ENCODE results near the gene NRXN3. TPM values are rescaled to one million over a fixed set of nuclear protein-coding genes. Genes with fewer than 3 reads are reported as not detected.

NRXN3 gene
- total and polyA plus RNA-seq, 2 experiments from 2014 or later, result 0.08 to 0.11 TPM

- Histone ChIP-seq H3K4me2 (ENCODE audit: unreplicated experiment) (no peak overlapping the region), H3K27me3 (replicated peaks; ENCODE audit: insufficient read depth) (no peaks in the 10 kb centered on the region), H4K20me1 (ENCODE audit: insufficient read depth) (no peaks in the 10 kb centered on the region), H3K9me3 (ENCODE audit: low read depth) (no peaks in the 10 kb centered on the region), H3K9ac (no peak overlapping the region), H3K79me2 (ENCODE audit: insufficient read depth) (no peaks in the 10 kb centered on the region), H3K4me1 (ENCODE audit: insufficient read depth) (no peaks in the 10 kb centered on the region), H3K27ac (no peak overlapping the region), H3K36me3 (ENCODE audit: low read depth) (no peaks in the 10 kb centered on the region), H2AFZ (no peak overlapping the region), H3F3A (ENCODE audit: insufficient read depth) (no peaks in the 10 kb centered on the region), H3K9me2 (ENCODE audit: insufficient read depth) (no peaks in the 10 kb centered on the region), H3K4me3 (no peak overlapping the region)
- WGBS, 2 experiments (ENCODE audit: low coverage in 1 of 2, low lambda C conversion rate in 2 of 2, missing lambda C conversion rate in 2 of 2), result 4 to 7% methylated on average over 8 of the region's 8 CpGs
- in situ Hi-C loops (cut with MboI), result no loop called here
- DNase-seq, result no peak
- TF ChIP-seq EZH2 (IDR thresholded peaks at IDR 0.05; ENCODE audit: insufficient read depth, poor library complexity, severe bottlenecking) (no peak), EZH2phosphoT487 (IDR thresholded peaks at IDR 0.05; ENCODE audit: insufficient read depth, low read depth) (no peak)
These were observed 1059.3 kb downstream of the NRXN3 start for GRCh38 chr14:79229383-79229909.

- Histone ChIP-seq H3K36me3 (ENCODE audit: low read depth) (no peaks in the 10 kb centered on the region), H3K9ac (no peak overlapping the region), H3K9me2 (ENCODE audit: insufficient read depth) (no peaks in the 10 kb centered on the region), H4K20me1 (ENCODE audit: insufficient read depth) (no peaks in the 10 kb centered on the region), H2AFZ (no peak overlapping the region), H3K4me2 (ENCODE audit: unreplicated experiment) (no peak overlapping the region), H3F3A (ENCODE audit: insufficient read depth) (no peaks in the 10 kb centered on the region), H3K4me1 (ENCODE audit: insufficient read depth) (no peaks in the 10 kb centered on the region), H3K27ac (no peak overlapping the region), H3K79me2 (ENCODE audit: insufficient read depth) (no peaks in the 10 kb centered on the region), H3K9me3 (ENCODE audit: low read depth) (no peaks in the 10 kb centered on the region), H3K27me3 (replicated peaks; ENCODE audit: insufficient read depth) (no peaks in the 10 kb centered on the region; the same call in 1 of the 2 replicates), H3K4me3 (no peak overlapping the region)
- TF ChIP-seq EZH2 (IDR thresholded peaks at IDR 0.05; ENCODE audit: insufficient read depth, poor library complexity, severe bottlenecking) (no peak), EZH2phosphoT487 (IDR thresholded peaks at IDR 0.05; ENCODE audit: insufficient read depth, low read depth) (no peak)
- no peak for DNase-seq
- in situ Hi-C loops (cut with MboI), result no loop called here
These were observed 1072.5 kb downstream of the NRXN3 start for GRCh38 chr14:79242666-79243065.

- H3K27me3 ChIP-seq (replicated peaks; ENCODE audit: insufficient read depth), result no peaks in the 10 kb centered on the region; the same call in 1 of the 2 replicates
- no peaks in the 10 kb centered on the region for H4K20me1 ChIP-seq (ENCODE audit: insufficient read depth)
These were observed 1076.0 kb downstream of the NRXN3 start for GRCh38 chr14:79246173-79246572.

GRCh38 chr14:79248126-79248525 is 1078.0 kb downstream of the NRXN3 start:
- Histone ChIP-seq H3K9me3 (ENCODE audit: low read depth) (no peaks in the 10 kb centered on the region), H3K27ac (no peak overlapping the region), H4K20me1 (ENCODE audit: insufficient read depth) (no peaks in the 10 kb centered on the region), H3K4me2 (ENCODE audit: unreplicated experiment) (no peak overlapping the region), H3K27me3 (replicated peaks; ENCODE audit: insufficient read depth) (no peaks in the 10 kb centered on the region; the same call in 1 of the 2 replicates), H3K4me3 (no peak overlapping the region), H3K36me3 (ENCODE audit: low read depth) (no peaks in the 10 kb centered on the region), H3K9ac (no peak overlapping the region), H3F3A (ENCODE audit: insufficient read depth) (no peaks in the 10 kb centered on the region), H3K79me2 (ENCODE audit: insufficient read depth) (no peaks in the 10 kb centered on the region), H2AFZ (no peak overlapping the region), H3K9me2 (ENCODE audit: insufficient read depth) (no peaks in the 10 kb centered on the region), H3K4me1 (ENCODE audit: insufficient read depth) (no peaks in the 10 kb centered on the region)
- 6 to 12% methylated on average over 2 of the region's 2 CpGs for WGBS, 2 experiments (ENCODE audit: low coverage in 1 of 2, low lambda C conversion rate in 2 of 2, missing lambda C conversion rate in 2 of 2)
- no peak for DNase-seq
- in situ Hi-C loops (cut with MboI), result no loop called here
- no peak for TF ChIP-seq EZH2phosphoT487 (IDR thresholded peaks at IDR 0.05; ENCODE audit: insufficient read depth, low read depth)
- TF ChIP-seq EZH2 (IDR thresholded peaks at IDR 0.05; ENCODE audit: insufficient read depth, poor library complexity, severe bottlenecking), result no peak

More at GRCh38 chr14:79246173-79246572, 1076.0 kb downstream of the NRXN3 start:
- H3K4me3 ChIP-seq, result no peak overlapping the region
- no peak overlapping the region for H2AFZ ChIP-seq
- H3F3A ChIP-seq (ENCODE audit: insufficient read depth), result no peaks in the 10 kb centered on the region
- no peak for TF ChIP-seq EZH2phosphoT487 (IDR thresholded peaks at IDR 0.05; ENCODE audit: insufficient read depth, low read depth)
- 6 to 10% methylated on average over 3 of the region's 3 CpGs for WGBS, 2 experiments (ENCODE audit: low coverage in 1 of 2, low lambda C conversion rate in 2 of 2, missing lambda C conversion rate in 2 of 2)
- H3K9me3 ChIP-seq (ENCODE audit: low read depth), result no peaks in the 10 kb centered on the region
- in situ Hi-C loops (cut with MboI), result no loop called here
- DNase-seq, result no peak
- no peaks in the 10 kb centered on the region for H3K36me3 ChIP-seq (ENCODE audit: low read depth)
- no peak overlapping the region for H3K4me2 ChIP-seq (ENCODE audit: unreplicated experiment)
- no peaks in the 10 kb centered on the region for H3K9me2 ChIP-seq (ENCODE audit: insufficient read depth)
- H3K4me1 ChIP-seq (ENCODE audit: insufficient read depth), result no peaks in the 10 kb centered on the region
- no peaks in the 10 kb centered on the region for H3K79me2 ChIP-seq (ENCODE audit: insufficient read depth)
- H3K27ac ChIP-seq, result no peak overlapping the region
- no peak overlapping the region for H3K9ac ChIP-seq

GRCh38 chr14:79248771-79249170 is 1078.6 kb downstream of the NRXN3 start:
- Histone ChIP-seq H3K4me2 (ENCODE audit: unreplicated experiment) (no peak overlapping the region), H2AFZ (no peak overlapping the region), H3K27ac (no peak overlapping the region), H3K4me1 (ENCODE audit: insufficient read depth) (no peaks in the 10 kb centered on the region), H3K79me2 (ENCODE audit: insufficient read depth) (no peaks in the 10 kb centered on the region), H4K20me1 (ENCODE audit: insufficient read depth) (no peaks in the 10 kb centered on the region), H3K36me3 (ENCODE audit: low read depth) (no peaks in the 10 kb centered on the region), H3K4me3 (no peak overlapping the region), H3K9ac (no peak overlapping the region), H3F3A (ENCODE audit: insufficient read depth) (no peaks in the 10 kb centered on the region), H3K9me3 (ENCODE audit: low read depth) (no peaks in the 10 kb centered on the region), H3K9me2 (ENCODE audit: insufficient read depth) (no peaks in the 10 kb centered on the region), H3K27me3 (replicated peaks; ENCODE audit: insufficient read depth) (no peaks in the 10 kb centered on the region; the same call in 1 of the 2 replicates)
- no peak for TF ChIP-seq EZH2phosphoT487 (IDR thresholded peaks at IDR 0.05; ENCODE audit: insufficient read depth, low read depth)
- TF ChIP-seq EZH2 (IDR thresholded peaks at IDR 0.05; ENCODE audit: insufficient read depth, poor library complexity, severe bottlenecking), result no peak
- DNase-seq, result no peak
- whole genome bisulfite sequencing, 2 experiments (ENCODE audit: low coverage in 1 of 2, low lambda C conversion rate in 2 of 2, missing lambda C conversion rate in 2 of 2), result 3 to 7% methylated on average over 3 of the region's 3 CpGs
- in situ Hi-C loops (cut with MboI), result no loop called here
